PC-9 (cell line): Measurements from ENCODE around the gene RNU1-1. TPM values are rescaled to one million over a fixed set of nuclear protein-coding genes. Genes with fewer than 3 reads are reported as not detected.
"Not testable (repeated sequence)": the region's sequence is repeated elsewhere in the genome, so short reads cannot be mapped to it uniquely, and the experiment has no call there.

Experiments used
- BruUV-seq: library from RNA; stranded (reverse); fragments of 400-500 nt; replicated peaks from 2 replicates; lab custom pipeline; 2021; lab: Mats Ljungman, UMichigan
- CTCF ChIA-PET: fragments of 300-600 bp; sonication (Branson Sonifier 250); formaldehyde crosslinking; loops from one replicate; lab custom pipeline; 2022; ENCODE audit warnings: antibody characterized with exemption; lab: Charles Lee
- POLR2A ChIA-PET: fragments of 300-600 bp; sonication (Branson Sonifier 250); formaldehyde crosslinking; loops from one replicate; lab custom pipeline; 2022; ENCODE audit warnings: antibody characterized with exemption; ENCODE audit not compliant: unreplicated experiment; lab: Charles Lee
- DNase-seq, 2 experiments: peaks; one replicate each; pipeline versions ENCODE4 v3.0.0 to v3.0.0-alpha.2; 2015 to 2022; ENCODE audit warnings: mixed read lengths in 1 of 2
- H2AFZ ChIP-seq: fragments of 200-600 bp; sonication (generic); 2 replicates; pipeline ENCODE4 v1.8.1; 2017; ENCODE audit warnings: antibody characterized with exemption
- H3F3A ChIP-seq: fragments of 200-600 bp; sonication (generic); 2 replicates; pipeline ENCODE4 v1.8.1; 2017; ENCODE audit warnings: antibody characterized with exemption, mild to moderate bottlenecking, low read depth; ENCODE audit not compliant: insufficient read depth
- H3K27ac ChIP-seq: fragments of 200-600 bp; sonication (generic); 2 replicates; pipeline ENCODE4 v1.6.1; 2016; ENCODE audit warnings: mixed run types
- H3K27me3 ChIP-seq: fragments of 200-600 bp; sonication (generic); 2 replicates; pipeline ENCODE4 v1.6.1; 2016; ENCODE audit warnings: low read depth, mixed run types; ENCODE audit not compliant: insufficient read depth
- H3K36me3 ChIP-seq: fragments of 200-600 bp; sonication (generic); 2 replicates; pipeline ENCODE4 v1.6.1; 2016; ENCODE audit warnings: low read depth, mixed run types
- H3K4me1 ChIP-seq: fragments of 200-600 bp; sonication (generic); replicated peaks from 2 replicates; pipeline ENCODE4 v1.6.1; 2016; ENCODE audit warnings: mixed run types; ENCODE audit not compliant: insufficient read depth
- H3K4me2 ChIP-seq: fragments of 200-600 bp; sonication (generic); 2 replicates; pipeline ENCODE4 v1.6.1; 2017; ENCODE audit warnings: mixed run types
- H3K4me3 ChIP-seq: fragments of 200-600 bp; sonication (generic); 2 replicates; pipeline ENCODE4 v1.6.1; 2016; ENCODE audit warnings: mixed run types
- H3K79me2 ChIP-seq: fragments of 200-600 bp; sonication (generic); 2 replicates; pipeline ENCODE4 v1.6.1; 2017; ENCODE audit warnings: low read depth, mixed run types
- H3K9me2 ChIP-seq: fragments of 200-600 bp; sonication (generic); 2 replicates; pipeline ENCODE4 v1.8.1; 2017; ENCODE audit warnings: mild to moderate bottlenecking; ENCODE audit not compliant: insufficient read depth
- H3K9me3 ChIP-seq: fragments of 200-600 bp; sonication (generic); 2 replicates; pipeline ENCODE4 v1.8.1; 2016; ENCODE audit warnings: low read depth; ENCODE audit not compliant: insufficient read depth
- H4K20me1 ChIP-seq: fragments of 200-600 bp; sonication (generic); 2 replicates; pipeline ENCODE4 v1.8.1; 2017; ENCODE audit not compliant: insufficient read depth
- CTCF ChIP-seq: fragments of 200-600 bp; sonication (generic); conservative IDR thresholded peaks from 2 replicates; pipeline ENCODE4 v1.6.1; 2017; ENCODE audit warnings: mixed run types, antibody characterized with exemption, mild to moderate bottlenecking, moderate library complexity
- EZH2 ChIP-seq: fragments of 200-600 bp; sonication (generic); IDR thresholded peaks from 2 replicates; pipeline ENCODE4 v1.8.0; 2017; ENCODE audit warnings: antibody characterized with exemption, low read depth
- intact Hi-C: fragments of 100-400 bp; cut with micrococcal nuclease; formaldehyde crosslinking; loops from one replicate; pipeline ENCODE4 v1.10.0; 2022; ENCODE audit not compliant: unreplicated experiment
- total RNA-seq: library from RNA; stranded (reverse); gene quantifications from 2 replicates; pipeline ENCODE4 v1.2.3, GENCODE V29; 2021

The RNU1-1 gene
- total RNA-seq, 1 experiment from 2014 or later = 1,333 TPM

GRCh38 chr1:16478091-16478490 is 36.0 kb downstream of the RNU1-1 start:
- Histone ChIP-seq H3K9me3 (no peaks in the 10 kb centered on the region), H3K4me1 (no peaks in the 10 kb centered on the region), H3K79me2 (no peaks in the 10 kb centered on the region), H3K36me3 (no peaks in the 10 kb centered on the region), H3F3A (no peaks in the 10 kb centered on the region), H3K27ac (no peak overlapping the region), H3K4me2 (no peak overlapping the region), H3K4me3 (no peak overlapping the region), H4K20me1 (no peaks in the 10 kb centered on the region), H2AFZ (no peak overlapping the region), H3K9me2 (no peaks in the 10 kb centered on the region), H3K27me3 (no peaks in the 10 kb centered on the region)
- CTCF ChIA-PET = no interaction called here
- BruUV-seq = no TSS peak
- TF ChIP-seq EZH2 = no peak
- no peak for TF ChIP-seq CTCF
- intact Hi-C loops = no loop called here
- POLR2A ChIA-PET = no interaction called here
- DNase-seq = no peak

- H3K9me3 ChIP-seq, H3K4me1 ChIP-seq, BruUV-seq, intact Hi-C loops, H3K4me2 ChIP-seq, CTCF ChIA-PET, DNase-seq, POLR2A ChIA-PET, H3K4me3 ChIP-seq, H4K20me1 ChIP-seq, H3K27ac ChIP-seq, H3K36me3 ChIP-seq, H3K9me2 ChIP-seq, H3K27me3 ChIP-seq, H3F3A ChIP-seq, H2AFZ ChIP-seq, H3K79me2 ChIP-seq: not testable (repeated sequence)
Measured at GRCh38 chr1:16475771-16476770, 38.0 kb downstream of the RNU1-1 start.

GRCh38 chr1:16474891-16475290 is 39.2 kb downstream of the RNU1-1 start:
- DNase-seq, H3K27ac ChIP-seq, H4K20me1 ChIP-seq, H3K9me2 ChIP-seq, H3K36me3 ChIP-seq, H3F3A ChIP-seq, H2AFZ ChIP-seq, H3K4me1 ChIP-seq, CTCF ChIA-PET, H3K4me2 ChIP-seq, H3K9me3 ChIP-seq, H3K4me3 ChIP-seq, intact Hi-C loops, POLR2A ChIA-PET, BruUV-seq, H3K27me3 ChIP-seq, H3K79me2 ChIP-seq: not testable (repeated sequence)

- no peaks in the 10 kb centered on the region for H3K79me2 ChIP-seq
- no peaks in the 10 kb centered on the region for H3K4me1 ChIP-seq
Measured at GRCh38 chr1:16474166-16474800, 39.8 kb downstream of the RNU1-1 start.

More at GRCh38 chr1:16474166-16474800, 39.8 kb downstream of the RNU1-1 start:
- H2AFZ ChIP-seq = no peak overlapping the region
- H3K27ac ChIP-seq = no peak overlapping the region
- H3K36me3 ChIP-seq = no peaks in the 10 kb centered on the region
- intact Hi-C loops = no loop called here
- DNase-seq = no peak
- BruUV-seq = no TSS peak
- H3K4me2 ChIP-seq = no peak overlapping the region
- H3K9me2 ChIP-seq = no peaks in the 10 kb centered on the region
- POLR2A ChIA-PET = no interaction called here
- no peaks in the 10 kb centered on the region for H3K27me3 ChIP-seq
- no peaks in the 10 kb centered on the region for H4K20me1 ChIP-seq
- CTCF ChIA-PET = no interaction called here
- H3F3A ChIP-seq = no peaks in the 10 kb centered on the region
- TF ChIP-seq CTCF (no peak), EZH2 (no peak)
- no peaks in the 10 kb centered on the region for H3K9me3 ChIP-seq
- H3K4me3 ChIP-seq = no peak overlapping the region
